ENCODE data around the gene YJU2. TPM values are rescaled to one million over a fixed set of nuclear protein-coding genes. Genes with fewer than 3 reads are reported as not detected.
"Not testable (repeated sequence)": the region's sequence is repeated elsewhere in the genome, so short reads cannot be mapped to it uniquely, and the experiment has no call there.

The YJU2 gene
- total RNA-seq, 4 donors from 2014 or later, result 17.0 to 29.1 (median 26.4) TPM

GRCh38 chr19:4217429-4218264, 29.2 kb upstream of the YJU2 start:
- no peak overlapping the region for H3K4me3 ChIP-seq
- intact Hi-C loops (cut with DNase I), result no loop called here
- 94% methylated on average over 81 of the region's 81 CpGs for WGBS
- no peak for DNase-seq (ENCODE audit: extremely low spot score)
- H3K4me1 ChIP-seq, result no peaks in the 10 kb centered on the region
- no peaks in the 10 kb centered on the region for H3K9me3 ChIP-seq
- H3K27ac ChIP-seq (replicated peaks in 1 of 4), result no peak overlapping the region
- TF ChIP-seq POLR2A (IDR thresholded peaks at IDR 0.05; ENCODE audit: low read depth), result no peak
- TF ChIP-seq CTCF (IDR thresholded peaks at IDR 0.05), result no peak
- TF ChIP-seq EP300 (IDR thresholded peaks at IDR 0.05), result no peak
- no peak for TF ChIP-seq POLR2AphosphoS5 (IDR thresholded peaks at IDR 0.05)
- peaks cover 0 to 1% (median 0%) of the 10 kb centered on the region in 4 donors for H3K27me3 ChIP-seq
- no peaks in the 10 kb centered on the region for H3K36me3 ChIP-seq

- H3K27me3 ChIP-seq; H3K36me3 ChIP-seq; H3K9me3 ChIP-seq; H3K4me1 ChIP-seq; DNase-seq (ENCODE audit: extremely low spot score); H3K4me3 ChIP-seq; H3K27ac ChIP-seq (replicated peaks in 1 of 4); intact Hi-C loops (cut with DNase I): not testable (repeated sequence)
- WGBS, result 100% methylated on average over 1 of the region's 1 CpG
Measured at GRCh38 chr19:4218523-4218922, 28.4 kb upstream of the YJU2 start.

DNA sequence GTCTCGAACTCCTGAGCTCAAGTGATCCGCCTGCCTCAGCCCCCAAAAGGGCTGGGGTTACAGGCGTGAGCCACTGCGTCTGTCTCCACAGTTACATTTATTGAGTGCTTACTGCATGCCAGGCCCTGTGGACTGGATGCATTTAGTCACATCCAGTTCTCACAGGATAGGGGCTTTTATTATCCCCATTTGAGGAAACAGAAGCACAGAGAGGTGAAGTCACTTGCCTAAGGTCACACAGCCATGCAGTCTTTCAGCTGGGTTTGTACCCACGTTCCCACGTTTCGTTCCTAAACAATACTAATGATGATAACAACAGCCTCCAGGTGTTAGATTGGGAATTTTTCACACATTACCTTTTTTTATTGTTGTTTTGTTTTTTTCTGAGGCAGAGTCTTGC, 26.7 kb upstream of the YJU2 start:
- H3K27ac ChIP-seq (replicated peaks in 1 of 4), result no peak overlapping the region
- no peaks in the 10 kb centered on the region for H3K4me1 ChIP-seq
- H3K4me3 ChIP-seq, result no peak overlapping the region
- H3K36me3 ChIP-seq, result no peaks in the 10 kb centered on the region
- intact Hi-C loops (cut with DNase I), result no loop called here
- H3K27me3 ChIP-seq, result no peaks in the 10 kb centered on the region
- TF ChIP-seq POLR2A (IDR thresholded peaks at IDR 0.05; ENCODE audit: low read depth), result no peak
- TF ChIP-seq POLR2AphosphoS5 (IDR thresholded peaks at IDR 0.05), result no peak
- no peak for TF ChIP-seq EP300 (IDR thresholded peaks at IDR 0.05)
- no peak for TF ChIP-seq CTCF (IDR thresholded peaks at IDR 0.05)
- WGBS, result 97% methylated on average over 7 of the region's 7 CpGs
- DNase-seq (ENCODE audit: extremely low spot score), result no peak
- H3K9me3 ChIP-seq, result no peaks in the 10 kb centered on the region

GRCh38 chr19:4224470-4224869, 22.4 kb upstream of the YJU2 start:
- Histone ChIP-seq H3K27me3 (peaks cover 0 to 37% (median 6%) of the 10 kb centered on the region in 4 donors), H3K9me3 (no peaks in the 10 kb centered on the region), H3K4me3 (no peak overlapping the region), H3K36me3 (no peaks in the 10 kb centered on the region), H3K27ac (replicated peaks in 1 of 4) (no peak overlapping the region), H3K4me1 (peaks cover 0 to 5% (median 5%) of the 10 kb centered on the region in 4 donors)
- DNase-seq (ENCODE audit: extremely low spot score), result no peak
- no peak for TF ChIP-seq CTCF (IDR thresholded peaks at IDR 0.05)
- TF ChIP-seq POLR2A (IDR thresholded peaks at IDR 0.05; ENCODE audit: low read depth), result no peak
- TF ChIP-seq EP300 (IDR thresholded peaks at IDR 0.05), result no peak
- no peak for TF ChIP-seq POLR2AphosphoS5 (IDR thresholded peaks at IDR 0.05)
- intact Hi-C loops (cut with DNase I), result no loop called here
- 68% methylated on average over 14 of the region's 15 CpGs for WGBS

GRCh38 chr19:4225885-4226284, 21.0 kb upstream of the YJU2 start:
- H3K9me3 ChIP-seq, result no peaks in the 10 kb centered on the region
- WGBS, result 78% methylated on average over 8 of the region's 8 CpGs
- intact Hi-C loops (cut with DNase I), result no loop called here

More at GRCh38 chr19:4225885-4226284, 21.0 kb upstream of the YJU2 start:
- no peak for TF ChIP-seq POLR2A (IDR thresholded peaks at IDR 0.05; ENCODE audit: low read depth)
- TF ChIP-seq CTCF (IDR thresholded peaks at IDR 0.05), result no peak
- TF ChIP-seq POLR2AphosphoS5 (IDR thresholded peaks at IDR 0.05), result no peak
- no peak for TF ChIP-seq EP300 (IDR thresholded peaks at IDR 0.05)
- Histone ChIP-seq H3K4me1 (peaks cover 0 to 7% (median 5%) of the 10 kb centered on the region in 4 donors), H3K27ac (replicated peaks in 1 of 4) (no peak overlapping the region), H3K36me3 (no peaks in the 10 kb centered on the region), H3K27me3 (peaks cover 0 to 51% (median 13%) of the 10 kb centered on the region in 4 donors), H3K4me3 (no peak overlapping the region)
- DNase-seq (ENCODE audit: extremely low spot score), result no peak

Measured in esophagus muscularis mucosa (tissue), 4 donors.